BLaER1 (cell line): ENCODE results near the gene C16orf46.

Experiments used
- H3K27ac ChIP-seq: shearing (Covaris generic); formaldehyde crosslinking; 2 replicates; pipeline ENCODE4 v1.8.1; 2022
- H3K27me3 ChIP-seq: shearing (Covaris generic); formaldehyde crosslinking; 2 replicates; pipeline ENCODE4 v1.8.1; 2022
- H3K36me3 ChIP-seq: shearing (Covaris generic); formaldehyde crosslinking; 2 replicates; pipeline ENCODE4 v1.8.1; 2022
- H3K4me1 ChIP-seq: shearing (Covaris generic); formaldehyde crosslinking; 2 replicates; pipeline ENCODE4 v1.8.1; 2022
- H3K4me2 ChIP-seq: shearing (Covaris generic); formaldehyde crosslinking; 2 replicates; pipeline ENCODE4 v1.8.1; 2022
- H3K4me3 ChIP-seq: shearing (Covaris generic); formaldehyde crosslinking; 2 replicates; pipeline ENCODE4 v1.8.1; 2022
- H3K9ac ChIP-seq: shearing (Covaris generic); formaldehyde crosslinking; 2 replicates; pipeline ENCODE4 v1.8.1; 2022
- H3K9me3 ChIP-seq: shearing (Covaris generic); formaldehyde crosslinking; 2 replicates; pipeline ENCODE4 v1.8.1; 2022
- H4K20me1 ChIP-seq: shearing (Covaris generic); formaldehyde crosslinking; 2 replicates; pipeline ENCODE4 v1.8.1; 2022
- Cebpa-rat ChIP-seq: shearing (Covaris generic); IDR thresholded peaks from 2 replicates; pipeline ENCODE4 v1.8.1; 2022

The C16orf46 gene

GRCh38 chr16:81080233-81080632 lies 3.2 kb upstream of the C16orf46 start:
- H3K36me3 ChIP-seq = peaks cover 13% of the 10 kb centered on the region
- H3K9me3 ChIP-seq = no peaks in the 10 kb centered on the region
- no peak overlapping the region for H3K27ac ChIP-seq
- H3K4me2 ChIP-seq = no peak overlapping the region
- H3K4me3 ChIP-seq = no peak overlapping the region
- no peak overlapping the region for H3K9ac ChIP-seq
- no peaks in the 10 kb centered on the region for H3K27me3 ChIP-seq
- H4K20me1 ChIP-seq = no peaks in the 10 kb centered on the region
- no peak for TF ChIP-seq Cebpa-rat
- H3K4me1 ChIP-seq = peaks cover 17% of the 10 kb centered on the region

GRCh38 chr16:81076566-81077075 lies 417 bp downstream of the C16orf46 start:
- Histone ChIP-seq H3K4me1 (peaks cover 17% of the 10 kb centered on the region), H3K36me3 (no peaks in the 10 kb centered on the region), H3K9ac (peak overlapping the region; percentile 83), H3K4me3 (peak overlapping the region; percentile 88), H3K27ac (peak overlapping the region; percentile 81), H3K9me3 (no peaks in the 10 kb centered on the region), H3K4me2 (peak overlapping the region; percentile 94), H3K27me3 (no peaks in the 10 kb centered on the region), H4K20me1 (no peaks in the 10 kb centered on the region)
- TF ChIP-seq Cebpa-rat = no peak

DNA sequence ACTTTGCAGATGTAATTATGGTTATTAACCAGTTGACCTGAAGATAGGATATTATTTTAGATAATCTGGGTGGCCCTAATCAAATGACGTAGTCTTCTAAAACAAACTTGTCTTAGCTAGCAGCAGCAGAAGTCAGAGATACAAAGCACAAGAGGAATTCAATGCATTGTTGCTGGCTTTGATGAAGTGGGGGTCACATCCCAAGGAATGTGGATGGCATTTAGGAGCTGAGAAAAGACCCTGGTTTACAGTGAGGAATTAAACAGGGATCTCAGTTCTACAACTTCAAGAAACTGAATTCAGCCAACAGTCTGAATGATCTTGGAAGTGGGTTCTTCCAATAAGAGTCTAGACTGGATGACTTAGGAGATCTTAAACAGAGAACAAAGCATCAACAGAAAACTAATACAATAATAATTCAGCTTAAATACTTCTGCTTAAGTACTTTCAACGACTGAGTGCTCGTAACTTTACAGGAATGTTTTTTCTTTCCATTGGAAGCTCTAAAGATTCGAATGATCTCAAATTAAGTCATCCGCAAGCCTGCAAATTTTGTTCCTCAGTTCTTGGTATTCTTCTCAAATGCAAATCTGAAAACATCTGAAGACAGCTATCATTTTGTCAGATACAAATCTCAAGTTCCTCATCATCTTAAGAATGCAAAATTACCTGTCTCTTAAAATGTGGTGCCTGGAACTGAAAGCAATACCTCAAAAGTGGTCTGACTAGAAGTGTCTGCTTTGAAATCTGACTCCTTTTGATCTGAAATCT lies 3.3 kb downstream of the C16orf46 start:
- Histone ChIP-seq H3K4me2 (no peak overlapping the region), H3K4me3 (no peak overlapping the region)

GRCh38 chr16:81071805-81072204 lies 5.2 kb downstream of the C16orf46 start:
- H3K4me1 ChIP-seq = peaks cover 8% of the 10 kb centered on the region
- no peaks in the 10 kb centered on the region for H4K20me1 ChIP-seq
- no peak overlapping the region for H3K27ac ChIP-seq
- no peak overlapping the region for H3K9ac ChIP-seq
- H3K9me3 ChIP-seq = no peaks in the 10 kb centered on the region
- no peak overlapping the region for H3K4me2 ChIP-seq
- H3K27me3 ChIP-seq = no peaks in the 10 kb centered on the region
- no peak for TF ChIP-seq Cebpa-rat
- H3K36me3 ChIP-seq = no peaks in the 10 kb centered on the region
- H3K4me3 ChIP-seq = no peak overlapping the region

More for the DNA sequence above, 3.3 kb downstream of the C16orf46 start:
- no peaks in the 10 kb centered on the region for H3K9me3 ChIP-seq
- H3K27ac ChIP-seq = no peak overlapping the region
- H3K36me3 ChIP-seq = no peaks in the 10 kb centered on the region
- peaks cover 17% of the 10 kb centered on the region for H3K4me1 ChIP-seq
- H4K20me1 ChIP-seq = no peaks in the 10 kb centered on the region
- no peak for TF ChIP-seq Cebpa-rat
- no peak overlapping the region for H3K9ac ChIP-seq
- H3K27me3 ChIP-seq = no peaks in the 10 kb centered on the region

DNA sequence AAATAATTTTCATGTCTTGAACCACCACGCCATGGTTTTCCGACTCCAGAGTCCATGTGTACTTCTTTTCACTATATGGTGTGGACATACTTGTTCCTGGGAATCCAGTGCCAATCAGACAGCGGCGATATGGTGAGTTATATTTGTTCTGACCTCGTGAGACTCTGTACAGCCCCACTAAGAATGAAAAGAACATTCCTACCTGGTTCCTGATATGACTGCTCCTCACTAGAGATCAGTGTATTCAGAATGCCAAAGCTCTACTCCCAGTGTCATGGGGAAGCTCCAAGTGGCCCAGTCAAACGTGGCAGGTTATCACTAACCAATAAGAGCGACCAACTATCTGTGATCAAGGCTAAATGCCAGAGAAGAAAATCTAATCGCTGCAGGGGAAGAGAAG lies 6.1 kb downstream of the C16orf46 start:
- Histone ChIP-seq H3K36me3 (no peaks in the 10 kb centered on the region), H3K4me2 (no peak overlapping the region), H3K4me1 (peaks cover 12% of the 10 kb centered on the region), H4K20me1 (no peaks in the 10 kb centered on the region), H3K4me3 (no peak overlapping the region), H3K9me3 (no peaks in the 10 kb centered on the region), H3K27ac (no peak overlapping the region), H3K27me3 (no peaks in the 10 kb centered on the region), H3K9ac (no peak overlapping the region)
- TF ChIP-seq Cebpa-rat = no peak

- Histone ChIP-seq H4K20me1 (no peaks in the 10 kb centered on the region), H3K4me3 (no peak overlapping the region), H3K4me1 (peaks cover 12% of the 10 kb centered on the region), H3K27me3 (no peaks in the 10 kb centered on the region), H3K4me2 (no peak overlapping the region), H3K9ac (no peak overlapping the region), H3K36me3 (no peaks in the 10 kb centered on the region), H3K9me3 (no peaks in the 10 kb centered on the region), H3K27ac (no peak overlapping the region)
- TF ChIP-seq Cebpa-rat = no peak
Observed at GRCh38 chr16:81069063-81069462, 8.0 kb downstream of the C16orf46 start.

DNA sequence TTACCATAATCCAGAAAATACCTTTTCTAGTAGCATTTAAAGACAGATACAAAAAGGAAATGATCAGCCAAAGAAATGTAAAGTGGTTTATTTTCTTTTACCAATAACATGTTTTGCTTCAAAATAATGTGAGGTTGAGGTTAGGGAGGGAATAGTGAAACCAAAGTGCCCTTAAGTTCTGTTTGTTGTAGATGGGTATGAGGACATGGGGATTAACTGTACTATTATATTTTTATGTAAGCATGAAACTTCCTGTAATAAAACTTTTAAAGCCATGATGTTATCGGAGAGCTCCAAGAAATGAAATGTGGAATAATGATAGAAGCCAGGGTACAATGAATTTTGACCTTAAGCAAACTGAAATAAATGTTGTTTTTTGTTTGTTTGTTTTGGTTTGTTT lies 9.9 kb downstream of the C16orf46 start:
- Histone ChIP-seq H4K20me1 (no peaks in the 10 kb centered on the region), H3K27ac (no peak overlapping the region), H3K4me3 (no peak overlapping the region), H3K4me1 (peaks cover 12% of the 10 kb centered on the region), H3K27me3 (no peaks in the 10 kb centered on the region), H3K4me2 (no peak overlapping the region), H3K36me3 (no peaks in the 10 kb centered on the region), H3K9me3 (no peaks in the 10 kb centered on the region), H3K9ac (no peak overlapping the region)
- TF ChIP-seq Cebpa-rat = no peak

GRCh38 chr16:81066681-81067080 lies 10.4 kb downstream of the C16orf46 start:
- Histone ChIP-seq H3K4me1 (peaks cover 15% of the 10 kb centered on the region), H3K4me3 (no peak overlapping the region), H3K9me3 (no peaks in the 10 kb centered on the region), H3K27ac (no peak overlapping the region), H3K27me3 (no peaks in the 10 kb centered on the region), H3K36me3 (no peaks in the 10 kb centered on the region), H3K9ac (no peak overlapping the region), H3K4me2 (peak overlapping the region; percentile 17), H4K20me1 (no peaks in the 10 kb centered on the region)
- TF ChIP-seq Cebpa-rat = no peak

GRCh38 chr16:81061871-81062608 lies 15.0 kb downstream of the C16orf46 start:
- no peak for TF ChIP-seq Cebpa-rat
- H3K27ac ChIP-seq = no peak overlapping the region

GRCh38 chr16:81061307-81061640 lies 15.8 kb downstream of the C16orf46 start:
- Histone ChIP-seq H3K9me3 (no peaks in the 10 kb centered on the region), H3K36me3 (no peaks in the 10 kb centered on the region), H3K9ac (no peak overlapping the region), H3K4me1 (peaks cover 24% of the 10 kb centered on the region), H3K4me3 (no peak overlapping the region), H3K27me3 (no peaks in the 10 kb centered on the region), H3K27ac (no peak overlapping the region), H3K4me2 (peak overlapping the region; percentile 78), H4K20me1 (no peaks in the 10 kb centered on the region)
- no peak for TF ChIP-seq Cebpa-rat

More at GRCh38 chr16:81061871-81062608, 15.0 kb downstream of the C16orf46 start:
- H3K27me3 ChIP-seq = no peaks in the 10 kb centered on the region
- no peaks in the 10 kb centered on the region for H3K36me3 ChIP-seq
- peak overlapping the region; percentile 78; the same call in 1 of the 2 replicates for H3K4me2 ChIP-seq
- H4K20me1 ChIP-seq = no peaks in the 10 kb centered on the region
- H3K9ac ChIP-seq = no peak overlapping the region
- H3K4me3 ChIP-seq = no peak overlapping the region
- H3K4me1 ChIP-seq = peaks cover 32% of the 10 kb centered on the region
- no peaks in the 10 kb centered on the region for H3K9me3 ChIP-seq
